HG03135 (cell line): Measurements from ENCODE around the gene SLCO2A1.

Source experiments
- ATAC-seq: cut with Tn5 transposase; IDR thresholded peaks from one replicate; pipeline ENCODE4 v1.9.1; 2021; ENCODE audit warnings: mild to moderate bottlenecking, moderate library complexity; ENCODE audit not compliant: unreplicated experiment

SLCO2A1 gene

GRCh38 chr3:133935843-133936769 lies 93.6 kb downstream of the SLCO2A1 start:
- ATAC-seq, result no peak

GRCh38 chr3:133934996-133935842 lies 94.5 kb downstream of the SLCO2A1 start:
- ATAC-seq, result no peak

- ATAC-seq, result no peak
These were observed 95.4 kb downstream of the SLCO2A1 start for GRCh38 chr3:133934073-133934970.

- ATAC-seq, result no peak
These were observed 96.4 kb downstream of the SLCO2A1 start for GRCh38 chr3:133933097-133934024.

- ATAC-seq, result no peak
These were observed 97.7 kb downstream of the SLCO2A1 start for GRCh38 chr3:133932009-133932408.

- no peak for ATAC-seq
These were observed 98.6 kb downstream of the SLCO2A1 start for GRCh38 chr3:133931084-133931483.

GRCh38 chr3:133930341-133930933 lies 99.3 kb downstream of the SLCO2A1 start:
- no peak for ATAC-seq

- no peak for ATAC-seq
These were observed 100.7 kb downstream of the SLCO2A1 start for GRCh38 chr3:133928903-133929607.

- ATAC-seq, result no peak
These were observed 101.4 kb downstream of the SLCO2A1 start for GRCh38 chr3:133928136-133928893.

- ATAC-seq, result peak; percentile 80
These were observed 102.1 kb downstream of the SLCO2A1 start for GRCh38 chr3:133927540-133928066.

- ATAC-seq, result peak; percentile 8
These were observed 102.8 kb downstream of the SLCO2A1 start for GRCh38 chr3:133926736-133927539.

GRCh38 chr3:133925960-133926735 lies 103.6 kb downstream of the SLCO2A1 start:
- no peak for ATAC-seq

GRCh38 chr3:133924041-133924440 lies 105.7 kb downstream of the SLCO2A1 start:
- no peak for ATAC-seq

- no peak for ATAC-seq
These were observed 108.1 kb downstream of the SLCO2A1 start for GRCh38 chr3:133921592-133921991.

GRCh38 chr3:133917144-133917543 lies 112.6 kb downstream of the SLCO2A1 start:
- no peak for ATAC-seq
